HL-60/S4 (cell line): Measurements from ENCODE around the gene SEPHS2.
"Not testable (repeated sequence)": the region's sequence is repeated elsewhere in the genome, so short reads cannot be mapped to it uniquely, and the experiment has no call there.

Source experiments
- in situ Hi-C: fragments of 300-500 bp; cut with MboI; formaldehyde crosslinking; loops from 2 replicates; pipeline ENCODE4 v1.14.3; 2022; ENCODE audit warnings: low sequenced_read_pairs

The SEPHS2 gene

GRCh38 chr16:30470170-30470512 is 24.5 kb upstream of the SEPHS2 start:
- in situ Hi-C loops: no loop called here

- in situ Hi-C loops: no loop called here
Measured at GRCh38 chr16:30464078-30464477, 18.4 kb upstream of the SEPHS2 start.

- in situ Hi-C loops: not testable (repeated sequence)
Measured at GRCh38 chr16:30461426-30461825, 15.8 kb upstream of the SEPHS2 start.

- in situ Hi-C loops: no loop called here
Measured at GRCh38 chr16:30459456-30459855, 13.8 kb upstream of the SEPHS2 start.

GRCh38 chr16:30458561-30459394 is 13.1 kb upstream of the SEPHS2 start:
- in situ Hi-C loops: no loop called here

GRCh38 chr16:30457743-30458560 is 12.3 kb upstream of the SEPHS2 start:
- in situ Hi-C loops: no loop called here

GRCh38 chr16:30457256-30457655 is 11.6 kb upstream of the SEPHS2 start:
- in situ Hi-C loops: no loop called here

GRCh38 chr16:30456302-30456701 is 10.6 kb upstream of the SEPHS2 start:
- in situ Hi-C loops: no loop called here

- in situ Hi-C loops: not testable (repeated sequence)
Measured at GRCh38 chr16:30452709-30453580, 7.3 kb upstream of the SEPHS2 start.

- in situ Hi-C loops: no loop called here
Measured at GRCh38 chr16:30449116-30449435, 3.4 kb upstream of the SEPHS2 start.

GRCh38 chr16:30447512-30448226 is 2.0 kb upstream of the SEPHS2 start:
- in situ Hi-C loops: no loop called here

GRCh38 chr16:30446203-30446595 is 525 bp upstream of the SEPHS2 start:
- in situ Hi-C loops: no loop called here

- in situ Hi-C loops: no loop called here
Measured at GRCh38 chr16:30445149-30445407, 596 bp downstream of the SEPHS2 start.

GRCh38 chr16:30444231-30445148 is 1.2 kb downstream of the SEPHS2 start:
- in situ Hi-C loops: no loop called here

GRCh38 chr16:30443631-30444030 is 2.0 kb downstream of the SEPHS2 start:
- in situ Hi-C loops: no loop called here

GRCh38 chr16:30439720-30440348 is 5.8 kb downstream of the SEPHS2 start:
- in situ Hi-C loops: loop anchor here (10.0 kb wide), 1 partner anchor 165 kb away; no protein-coding TSS in a partner anchor

GRCh38 chr16:30438835-30439234 is 6.8 kb downstream of the SEPHS2 start:
- in situ Hi-C loops: loop anchor here (10.0 kb wide), 1 partner anchor 166 kb away; no protein-coding TSS in a partner anchor

GRCh38 chr16:30437511-30438046 is 8.1 kb downstream of the SEPHS2 start:
- in situ Hi-C loops: loop anchor here (10.0 kb wide), 1 partner anchor 167 kb away; no protein-coding TSS in a partner anchor

GRCh38 chr16:30434852-30435251 is 10.8 kb downstream of the SEPHS2 start:
- in situ Hi-C loops: loop anchor here (10.0 kb wide), 1 partner anchor 170 kb away; no protein-coding TSS in a partner anchor
